PC-3 (cell line): Measurements from ENCODE around the gene LRRTM3.

Experiments
- EZH2 ChIP-seq: fragments of 300-600 bp; sonication (generic); IDR thresholded peaks from one replicate; pipeline ENCODE4 v1.6.1; 2017; ENCODE audit warnings: antibody characterized with exemption, mild to moderate bottlenecking, low read length; ENCODE audit not compliant: unreplicated experiment
- EZH2phosphoT487 ChIP-seq: fragments of 300-600 bp; sonication (generic); IDR thresholded peaks from 2 replicates; pipeline ENCODE4 v1.6.1; 2018; ENCODE audit warnings: mild to moderate bottlenecking, antibody characterized with exemption, low read length, borderline replicate concordance
- TF ChIP-seq, protein P1 (sequence below): fragments of 300-600 bp; sonication (generic); conservative IDR thresholded peaks from 2 replicates; pipeline ENCODE4 v1.5.1; 2017; ENCODE audit warnings: antibody characterized with exemption, low read depth, mild to moderate bottlenecking, low read length

DNA sequence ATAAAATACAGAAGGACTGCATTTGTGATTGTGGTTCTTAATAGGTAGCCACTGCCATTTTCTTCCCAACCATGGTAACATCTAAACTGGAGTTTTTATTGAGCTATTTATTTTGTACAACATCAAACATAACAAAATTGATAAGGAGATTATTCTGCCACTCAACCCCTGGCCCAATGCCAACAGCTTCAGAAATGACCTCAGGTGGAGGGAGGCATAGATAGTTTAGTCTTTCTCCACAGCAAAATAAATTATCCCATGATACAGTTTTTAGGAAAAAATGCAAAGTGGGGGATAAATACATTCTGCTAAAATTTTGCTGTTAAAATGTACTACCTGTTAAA, 57.6 kb downstream of the LRRTM3 start:
- TF ChIP-seq EZH2phosphoT487 (no peak), EZH2 (no peak)
- TF ChIP-seq, protein P1, sequence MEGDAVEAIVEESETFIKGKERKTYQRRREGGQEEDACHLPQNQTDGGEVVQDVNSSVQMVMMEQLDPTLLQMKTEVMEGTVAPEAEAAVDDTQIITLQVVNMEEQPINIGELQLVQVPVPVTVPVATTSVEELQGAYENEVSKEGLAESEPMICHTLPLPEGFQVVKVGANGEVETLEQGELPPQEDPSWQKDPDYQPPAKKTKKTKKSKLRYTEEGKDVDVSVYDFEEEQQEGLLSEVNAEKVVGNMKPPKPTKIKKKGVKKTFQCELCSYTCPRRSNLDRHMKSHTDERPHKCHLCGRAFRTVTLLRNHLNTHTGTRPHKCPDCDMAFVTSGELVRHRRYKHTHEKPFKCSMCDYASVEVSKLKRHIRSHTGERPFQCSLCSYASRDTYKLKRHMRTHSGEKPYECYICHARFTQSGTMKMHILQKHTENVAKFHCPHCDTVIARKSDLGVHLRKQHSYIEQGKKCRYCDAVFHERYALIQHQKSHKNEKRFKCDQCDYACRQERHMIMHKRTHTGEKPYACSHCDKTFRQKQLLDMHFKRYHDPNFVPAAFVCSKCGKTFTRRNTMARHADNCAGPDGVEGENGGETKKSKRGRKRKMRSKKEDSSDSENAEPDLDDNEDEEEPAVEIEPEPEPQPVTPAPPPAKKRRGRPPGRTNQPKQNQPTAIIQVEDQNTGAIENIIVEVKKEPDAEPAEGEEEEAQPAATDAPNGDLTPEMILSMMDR, result no peak
